PFSK-1 (cell line): ENCODE results near the gene CEP72.

Source experiments
- FOXP2 ChIP-seq: optimal IDR thresholded peaks from 2 replicates; pipeline ENCODE3; 2011; ENCODE audit warnings: borderline replicate concordance, control low read depth, inconsistent platforms; ENCODE audit not compliant: insufficient read depth; ENCODE audit errors: extremely low read length, extremely low read depth
- POLR2AphosphoS5 ChIP-seq: IDR thresholded peaks from 2 replicates; pipeline ENCODE4 v1.6.1; 2012; ENCODE audit warnings: low read depth, mild to moderate bottlenecking, control low read depth, low read length, moderate library complexity
- SIN3A ChIP-seq: IDR thresholded peaks from 2 replicates; pipeline ENCODE4 v1.6.1; 2012; ENCODE audit warnings: mild to moderate bottlenecking, low read length, moderate library complexity, borderline replicate concordance; ENCODE audit not compliant: insufficient read depth
- TAF1 ChIP-seq: IDR thresholded peaks from 2 replicates; pipeline ENCODE4 v1.6.1; 2012; ENCODE audit warnings: low read length, control low read depth, borderline replicate concordance; ENCODE audit not compliant: insufficient read depth
- TF ChIP-seq, protein P1 (sequence below), 2 experiments: IDR thresholded peaks; 2 replicates each; pipeline versions ENCODE4 v1.6.1 to v1.8.0; 2011 to 2012; ENCODE audit warnings: low read depth in 2 of 2, low read length in 2 of 2, control low read depth in 1 of 2, inconsistent platforms in 1 of 2, mild to moderate bottlenecking in 1 of 2, moderate library complexity in 1 of 2; ENCODE audit not compliant: insufficient read depth in 1 of 2

Gene CEP72

DNA sequence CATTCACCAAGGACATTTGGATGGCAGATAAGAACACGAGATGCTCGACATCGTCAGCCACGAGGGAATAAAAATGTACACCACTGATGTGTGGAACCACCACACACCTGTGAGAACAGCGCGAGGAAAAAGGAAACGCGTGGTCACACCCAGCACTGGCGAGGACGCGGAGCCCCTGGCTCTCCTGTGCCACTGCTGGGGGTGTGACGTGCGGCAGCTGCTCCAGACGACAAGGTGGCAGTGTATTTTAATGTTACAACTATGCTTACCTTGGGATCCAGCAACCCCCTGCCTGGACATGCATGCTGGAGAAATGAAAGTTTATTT is 13.6 kb upstream of the CEP72 start:
- TF ChIP-seq TAF1 = no peak
- no peak for TF ChIP-seq SIN3A
- TF ChIP-seq FOXP2 = no peak
- TF ChIP-seq, protein P1, sequence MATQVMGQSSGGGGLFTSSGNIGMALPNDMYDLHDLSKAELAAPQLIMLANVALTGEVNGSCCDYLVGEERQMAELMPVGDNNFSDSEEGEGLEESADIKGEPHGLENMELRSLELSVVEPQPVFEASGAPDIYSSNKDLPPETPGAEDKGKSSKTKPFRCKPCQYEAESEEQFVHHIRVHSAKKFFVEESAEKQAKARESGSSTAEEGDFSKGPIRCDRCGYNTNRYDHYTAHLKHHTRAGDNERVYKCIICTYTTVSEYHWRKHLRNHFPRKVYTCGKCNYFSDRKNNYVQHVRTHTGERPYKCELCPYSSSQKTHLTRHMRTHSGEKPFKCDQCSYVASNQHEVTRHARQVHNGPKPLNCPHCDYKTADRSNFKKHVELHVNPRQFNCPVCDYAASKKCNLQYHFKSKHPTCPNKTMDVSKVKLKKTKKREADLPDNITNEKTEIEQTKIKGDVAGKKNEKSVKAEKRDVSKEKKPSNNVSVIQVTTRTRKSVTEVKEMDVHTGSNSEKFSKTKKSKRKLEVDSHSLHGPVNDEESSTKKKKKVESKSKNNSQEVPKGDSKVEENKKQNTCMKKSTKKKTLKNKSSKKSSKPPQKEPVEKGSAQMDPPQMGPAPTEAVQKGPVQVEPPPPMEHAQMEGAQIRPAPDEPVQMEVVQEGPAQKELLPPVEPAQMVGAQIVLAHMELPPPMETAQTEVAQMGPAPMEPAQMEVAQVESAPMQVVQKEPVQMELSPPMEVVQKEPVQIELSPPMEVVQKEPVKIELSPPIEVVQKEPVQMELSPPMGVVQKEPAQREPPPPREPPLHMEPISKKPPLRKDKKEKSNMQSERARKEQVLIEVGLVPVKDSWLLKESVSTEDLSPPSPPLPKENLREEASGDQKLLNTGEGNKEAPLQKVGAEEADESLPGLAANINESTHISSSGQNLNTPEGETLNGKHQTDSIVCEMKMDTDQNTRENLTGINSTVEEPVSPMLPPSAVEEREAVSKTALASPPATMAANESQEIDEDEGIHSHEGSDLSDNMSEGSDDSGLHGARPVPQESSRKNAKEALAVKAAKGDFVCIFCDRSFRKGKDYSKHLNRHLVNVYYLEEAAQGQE (IDR thresholded peaks at IDR 0.05; ENCODE audit: insufficient read depth in 1 of 2, low read depth in 2 of 2, low read length in 2 of 2) = no peak
- TF ChIP-seq POLR2AphosphoS5 = no peak

DNA sequence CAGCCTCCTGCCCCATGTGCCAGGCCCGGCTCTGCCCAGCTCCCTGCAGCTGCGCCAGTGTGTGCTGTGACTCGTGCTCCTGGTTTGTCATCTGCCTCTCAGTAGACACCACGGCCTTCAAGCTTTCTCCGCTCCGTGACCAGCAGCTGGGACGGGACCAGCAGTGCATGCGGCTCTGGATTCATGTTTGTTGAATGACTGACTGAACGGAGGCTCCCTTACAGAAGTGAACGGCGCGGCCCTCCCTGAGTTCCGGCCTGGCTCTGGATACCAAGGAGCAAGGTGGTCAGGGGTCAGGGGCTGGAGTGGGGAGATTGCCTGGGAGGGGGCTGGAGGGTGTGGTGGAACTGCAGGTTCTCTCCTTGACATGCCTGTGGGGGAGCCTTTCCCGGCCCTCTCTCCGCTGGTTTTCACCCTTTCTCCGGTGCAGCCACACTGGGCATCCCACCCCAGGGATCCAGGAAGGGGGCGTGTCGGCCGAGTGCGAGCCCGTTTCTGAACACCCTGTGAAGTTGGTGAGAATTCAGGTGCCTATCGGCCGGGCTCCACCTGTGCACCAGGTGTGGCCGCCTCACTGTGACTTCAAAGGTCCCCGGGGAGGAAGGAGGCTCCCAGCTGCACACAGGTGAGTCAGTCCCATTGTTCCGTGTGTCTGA is 11.1 kb upstream of the CEP72 start:
- no peak for TF ChIP-seq TAF1

DNA sequence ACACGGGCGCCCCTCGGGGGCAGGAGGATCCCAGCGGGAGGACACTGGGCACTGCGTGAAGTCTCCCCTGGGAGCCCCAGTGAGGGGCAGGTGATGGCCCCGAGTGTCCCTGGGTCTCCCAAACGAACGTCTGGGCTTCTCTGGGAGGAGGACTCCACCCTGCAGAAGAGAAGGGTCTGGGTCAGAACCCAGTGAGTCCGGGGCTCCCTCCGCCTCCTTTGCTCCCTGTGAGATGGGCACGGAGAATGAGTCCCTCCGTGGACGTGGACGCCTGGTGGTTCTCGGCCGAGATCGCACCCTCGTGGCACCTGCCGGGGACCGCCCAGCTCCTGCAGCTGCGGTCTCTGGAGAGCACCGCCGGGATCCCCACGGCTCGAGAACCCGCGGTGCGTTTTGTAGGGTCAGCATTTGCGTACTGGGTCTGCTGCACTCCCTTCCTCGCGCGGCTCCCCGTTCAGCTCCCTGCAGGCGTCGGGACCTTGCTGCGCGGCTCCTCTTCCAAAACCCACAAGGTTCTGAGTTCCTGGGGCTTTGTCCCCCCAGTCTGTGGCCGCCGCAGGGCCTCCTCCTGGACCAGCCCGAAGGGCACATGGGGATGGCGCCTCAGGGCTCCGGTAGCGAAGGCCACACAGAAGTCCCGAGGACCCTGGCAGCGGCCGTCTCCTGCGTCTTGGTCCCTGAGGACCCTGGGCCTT is 10.2 kb upstream of the CEP72 start:
- TF ChIP-seq POLR2AphosphoS5 (no peak), SIN3A (no peak), TAF1 (no peak)
- TF ChIP-seq, protein P1 (IDR thresholded peaks at IDR 0.05; ENCODE audit: insufficient read depth in 1 of 2, low read depth in 2 of 2, low read length in 2 of 2) = no peak

DNA sequence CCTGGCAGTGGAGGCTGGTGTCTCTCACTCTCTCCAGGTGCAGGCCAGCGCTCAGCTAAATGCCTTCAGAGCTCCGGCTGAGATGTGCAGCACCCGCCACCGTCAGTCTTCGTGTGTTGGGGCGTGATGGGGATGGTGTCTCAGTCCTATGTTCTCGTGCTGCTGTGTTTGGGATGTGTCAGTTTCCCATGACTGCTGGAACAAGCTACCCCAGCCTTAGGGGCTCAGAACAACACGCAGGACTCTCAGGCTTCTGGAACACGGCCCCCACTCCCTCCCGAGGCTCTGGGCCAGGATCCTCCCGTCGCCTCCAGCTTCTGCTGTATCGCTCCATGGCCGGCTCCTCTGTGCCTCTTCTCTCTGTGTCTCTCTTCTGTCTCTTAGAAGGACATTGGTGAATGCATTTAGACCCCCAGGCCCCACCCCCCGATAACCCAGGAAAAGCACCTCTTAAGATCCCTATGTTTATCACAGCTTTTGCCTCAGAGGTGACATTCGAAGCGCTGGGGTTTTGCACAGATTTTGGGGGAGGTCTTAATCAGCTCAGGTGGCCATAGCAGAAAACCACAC is 9.6 kb upstream of the CEP72 start:
- TF ChIP-seq, protein P1 (IDR thresholded peaks at IDR 0.05; ENCODE audit: insufficient read depth in 1 of 2, low read depth in 2 of 2, low read length in 2 of 2) = no peak
- TF ChIP-seq FOXP2 (no peak), SIN3A (no peak), TAF1 (no peak), POLR2AphosphoS5 (no peak)

DNA sequence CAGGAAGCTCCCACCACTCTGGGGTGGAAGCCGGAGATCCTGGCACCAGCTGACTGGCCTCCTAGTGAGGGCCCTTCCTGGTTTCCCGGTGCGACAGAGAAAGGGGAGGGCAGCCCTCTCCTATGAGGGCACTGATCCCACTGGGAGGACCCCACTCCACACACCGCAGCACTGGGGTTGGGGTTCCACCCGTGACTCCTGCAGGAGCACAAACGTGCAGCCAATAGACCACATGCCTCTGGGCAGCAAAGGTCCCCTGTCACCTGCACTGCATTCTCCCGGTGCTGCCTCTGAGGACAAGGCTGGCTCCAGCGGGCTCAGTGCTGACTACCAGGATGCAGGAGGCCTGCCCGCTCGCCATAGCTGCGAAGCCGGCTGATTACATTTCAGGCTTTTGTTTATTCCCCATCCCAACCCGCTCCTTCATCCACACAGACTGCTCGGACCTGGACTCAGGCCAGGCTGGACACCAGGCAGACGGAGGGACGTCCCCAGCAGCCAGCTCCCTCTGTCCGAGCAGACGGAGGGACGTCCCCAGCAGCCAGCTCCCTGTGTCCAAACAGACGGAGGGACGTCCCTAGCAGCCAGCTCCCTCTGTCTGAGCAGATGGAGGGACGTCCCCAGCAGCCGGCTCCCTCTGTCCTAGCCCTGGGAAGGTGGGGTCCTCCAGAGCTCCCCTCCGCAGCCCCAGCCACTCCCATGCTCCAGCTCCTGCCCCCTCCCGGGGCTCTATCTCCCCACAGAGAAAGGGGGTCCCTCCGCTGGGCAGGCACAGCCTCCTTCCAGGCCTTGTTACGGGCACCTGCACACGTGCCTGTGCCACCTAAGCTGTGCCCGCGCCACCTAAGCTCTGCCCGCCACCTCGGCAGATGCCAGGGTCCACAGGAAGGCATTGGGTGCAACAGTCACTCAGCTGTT is 8.8 kb upstream of the CEP72 start:
- TF ChIP-seq FOXP2 = no peak
- no peak for TF ChIP-seq POLR2AphosphoS5
- no peak for TF ChIP-seq SIN3A
- no peak for TF ChIP-seq TAF1
- TF ChIP-seq, protein P1 (IDR thresholded peaks at IDR 0.05; ENCODE audit: insufficient read depth in 1 of 2, low read depth in 2 of 2, low read length in 2 of 2) = no peak
